HG03469 (cell line): ENCODE results near the gene XPO1.
"Not testable (repeated sequence)": the region's sequence is repeated elsewhere in the genome, so short reads cannot be mapped to it uniquely, and the experiment has no call there.

Experiments
- ATAC-seq: cut with Tn5 transposase; IDR thresholded peaks from one replicate; pipeline ENCODE4 v1.9.1; 2021; ENCODE audit warnings: mild to moderate bottlenecking, moderate library complexity, moderate number of reproducible peaks; ENCODE audit not compliant: unreplicated experiment

Gene XPO1

GRCh38 chr2:61535449-61535848 is 2.7 kb downstream of the XPO1 start:
- ATAC-seq = no peak

DNA sequence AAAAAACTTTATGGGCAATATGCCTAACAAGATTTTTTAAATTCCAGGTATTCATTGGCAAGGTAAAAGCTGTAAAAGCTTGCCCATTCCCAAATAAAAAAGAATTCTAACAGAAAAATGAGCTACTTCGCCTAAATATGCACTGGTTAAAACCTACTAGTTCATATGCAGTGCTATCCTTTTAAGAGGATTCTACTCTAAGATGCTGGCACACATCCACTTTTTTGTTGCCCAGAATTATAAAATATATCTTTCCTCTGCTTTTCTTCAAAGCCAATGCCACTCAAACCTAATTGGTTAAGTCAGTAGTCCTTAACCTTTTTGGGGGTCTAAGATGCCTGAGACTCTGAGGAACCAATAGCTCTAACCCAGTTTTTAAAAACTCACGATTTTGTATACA is 3.2 kb downstream of the XPO1 start:
- no peak for ATAC-seq

DNA sequence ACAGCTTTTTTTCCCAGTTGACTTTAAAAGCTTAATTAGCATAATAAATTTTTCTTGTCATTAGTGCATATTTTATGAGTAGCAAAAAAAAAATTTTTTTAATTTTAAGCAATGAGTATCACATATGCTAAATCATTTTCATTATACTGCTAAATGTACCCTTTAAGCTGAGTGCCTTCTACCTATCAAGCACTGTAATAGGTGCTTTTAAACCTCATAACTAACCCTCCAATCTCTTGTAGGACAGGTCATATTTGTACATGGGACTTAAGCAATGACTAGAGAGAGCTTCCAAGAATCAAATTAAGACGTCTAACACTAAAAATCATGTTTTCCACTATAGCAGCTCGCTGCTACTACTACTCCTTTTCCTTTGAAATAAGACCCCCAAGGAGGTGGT is 7.4 kb downstream of the XPO1 start:
- no peak for ATAC-seq

- ATAC-seq = no peak
Observed at GRCh38 chr2:61529944-61530735, 8.0 kb downstream of the XPO1 start.

- ATAC-seq = no peak
Observed at GRCh38 chr2:61520261-61520660, 17.9 kb downstream of the XPO1 start.

- no peak for ATAC-seq
Observed at GRCh38 chr2:61512768-61513398, 25.3 kb downstream of the XPO1 start.

DNA sequence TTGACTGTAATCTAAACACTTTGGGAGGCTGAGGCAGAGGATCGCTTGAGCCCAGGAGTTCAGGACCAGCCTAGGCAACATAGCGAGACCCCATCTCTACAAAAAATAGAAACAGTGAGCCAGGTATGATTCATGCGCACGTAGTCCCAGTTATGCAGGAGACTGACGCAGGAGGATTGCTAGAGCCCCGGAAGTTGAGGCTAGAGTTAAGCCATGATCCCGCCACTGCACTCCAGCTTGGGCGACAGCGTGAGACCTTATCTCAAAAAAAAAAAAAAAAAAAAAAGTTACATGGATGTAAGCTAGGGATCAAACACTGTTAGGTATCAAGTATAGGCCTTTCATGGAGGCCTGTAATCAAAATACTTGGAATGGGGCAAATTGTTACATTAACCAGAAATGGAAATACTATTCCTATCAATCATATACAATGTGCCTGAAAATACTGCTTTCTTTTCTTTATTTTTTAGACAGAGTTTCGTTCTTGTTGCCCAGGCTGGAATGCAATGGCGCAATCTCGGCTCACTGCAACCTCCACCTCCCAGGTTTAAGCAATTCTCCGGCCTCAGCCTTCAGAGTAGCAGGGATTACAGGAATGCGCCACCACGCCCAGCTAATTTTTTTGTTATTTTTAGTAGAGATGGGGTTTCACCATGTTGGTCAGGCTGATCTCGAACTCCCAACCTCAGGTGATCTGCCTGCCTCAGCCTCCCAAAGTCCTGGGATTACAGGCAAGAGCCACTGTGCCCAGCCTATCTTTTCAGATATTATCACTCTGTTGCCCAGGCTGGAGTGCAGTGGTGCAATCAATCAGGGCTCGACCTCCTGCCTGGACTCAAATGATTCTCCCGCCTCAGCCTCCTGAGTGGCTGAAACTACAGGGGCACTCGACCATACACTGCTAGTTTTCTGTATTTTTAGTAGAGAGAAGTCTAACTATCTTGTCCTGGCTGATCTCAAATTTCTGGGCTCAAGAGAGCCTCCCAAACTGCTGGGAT is 27.2 kb downstream of the XPO1 start:
- ATAC-seq = no peak

DNA sequence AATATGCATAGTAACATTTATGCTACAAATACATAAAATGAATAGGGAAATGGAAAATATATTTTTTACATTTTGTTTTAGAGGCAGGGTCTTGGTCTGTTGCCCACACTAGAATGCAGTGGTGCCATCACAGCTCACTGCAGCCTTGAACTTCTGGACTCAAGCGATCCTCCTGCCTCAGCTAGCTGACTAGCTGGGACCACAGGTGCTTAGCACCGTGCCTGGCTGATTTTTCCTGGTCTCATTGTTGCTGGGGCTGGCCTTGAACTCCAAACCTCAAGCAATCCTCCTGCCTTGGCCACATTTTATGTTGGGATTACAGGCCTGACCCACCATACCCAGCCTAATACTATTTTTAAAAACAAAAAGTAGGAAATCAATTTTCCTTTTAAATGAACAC is 33.2 kb downstream of the XPO1 start:
- no peak for ATAC-seq

DNA sequence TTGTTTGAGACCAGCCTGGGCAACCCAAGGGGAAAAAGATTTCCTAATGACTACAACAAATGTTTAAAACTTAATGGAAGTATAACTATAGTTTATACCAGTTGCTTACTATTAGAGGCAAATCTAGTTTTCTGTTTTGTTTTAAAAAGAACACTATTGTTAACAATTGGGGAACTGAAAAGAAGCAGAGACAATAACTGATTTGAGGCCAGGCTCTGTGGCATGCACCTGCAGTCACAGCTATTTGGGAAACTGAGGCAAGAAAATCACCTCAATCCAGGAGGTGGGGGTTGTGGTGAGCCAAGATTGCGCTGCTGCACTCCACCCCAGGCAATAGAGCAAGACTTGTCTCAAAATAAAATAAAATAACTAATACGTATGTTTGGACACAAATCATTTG is 39.1 kb downstream of the XPO1 start:
- ATAC-seq = no peak

DNA sequence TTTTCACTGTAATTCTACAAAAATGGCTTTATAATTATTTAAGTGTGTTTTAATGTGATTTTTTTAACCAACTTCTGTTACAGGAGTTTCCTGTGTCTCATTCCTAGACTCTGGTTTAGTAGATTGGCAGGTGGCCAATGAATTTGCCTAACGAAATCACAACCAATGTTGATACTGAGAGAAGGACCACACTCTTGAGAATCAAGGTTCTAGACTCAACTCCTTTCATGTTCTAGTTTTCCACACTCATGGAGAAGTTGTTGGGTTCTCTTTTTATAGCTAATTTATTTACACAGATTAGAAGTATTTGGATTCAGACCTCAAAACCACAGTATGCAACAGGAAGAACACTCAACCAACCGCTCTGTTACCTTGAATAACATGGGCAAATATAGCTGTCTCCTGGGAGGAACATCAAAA is 44.6 kb downstream of the XPO1 start:
- ATAC-seq = no peak

DNA sequence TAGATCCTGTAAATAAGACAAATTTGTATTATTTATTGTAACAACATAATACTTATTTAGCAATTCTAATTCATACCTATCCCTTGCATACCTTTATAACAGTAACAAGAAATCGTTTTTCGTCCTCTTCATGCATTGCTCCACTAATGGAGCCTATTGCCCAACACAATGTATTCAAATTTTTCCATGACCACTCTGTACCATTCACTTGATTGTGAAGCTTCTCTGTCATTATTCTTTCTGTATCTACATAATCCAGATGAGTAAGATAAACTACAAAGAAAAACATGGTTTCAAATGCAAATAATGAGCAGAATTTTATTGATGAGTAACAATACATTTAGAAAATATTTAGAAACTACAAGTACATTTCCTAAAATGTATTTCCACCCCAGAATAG is 45.7 kb downstream of the XPO1 start:
- ATAC-seq = no peak

DNA sequence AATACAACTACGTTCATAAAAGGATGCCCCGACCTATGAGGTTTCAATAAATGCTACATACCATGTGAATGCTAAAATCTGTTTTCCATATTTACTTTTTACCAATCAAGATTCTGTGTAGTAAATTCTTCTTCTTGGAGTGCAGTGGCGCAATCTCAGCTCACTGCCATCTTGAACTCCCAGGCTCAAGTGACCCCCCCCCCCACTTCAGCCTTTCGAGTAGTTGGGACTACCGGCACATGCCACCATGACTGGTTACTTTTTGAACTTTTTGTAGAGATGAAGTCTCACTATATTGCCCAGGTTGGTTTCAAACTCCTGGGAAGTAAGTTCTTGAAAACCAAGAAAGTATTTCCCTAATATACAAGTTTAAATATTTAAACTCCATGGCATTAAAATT is 52.9 kb downstream of the XPO1 start:
- ATAC-seq = no peak

DNA sequence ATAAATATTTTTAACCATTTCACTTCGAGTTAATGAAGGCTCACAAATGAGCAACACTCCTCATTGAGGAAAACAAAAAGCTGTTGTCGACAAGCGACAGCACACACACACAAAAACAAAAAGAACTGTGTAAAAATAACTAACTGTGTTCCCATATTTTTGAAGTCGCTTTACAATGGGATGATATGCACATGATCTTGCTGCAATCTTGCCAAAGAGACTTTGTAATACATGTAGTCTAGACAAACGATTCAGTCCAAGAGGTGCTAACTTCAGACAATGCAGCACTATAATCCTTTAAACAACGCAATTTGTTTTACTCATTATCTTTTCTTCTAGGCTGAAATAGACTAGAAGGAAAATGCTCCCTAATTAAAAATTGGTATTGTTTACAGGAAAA is 60.1 kb downstream of the XPO1 start:
- no peak for ATAC-seq

DNA sequence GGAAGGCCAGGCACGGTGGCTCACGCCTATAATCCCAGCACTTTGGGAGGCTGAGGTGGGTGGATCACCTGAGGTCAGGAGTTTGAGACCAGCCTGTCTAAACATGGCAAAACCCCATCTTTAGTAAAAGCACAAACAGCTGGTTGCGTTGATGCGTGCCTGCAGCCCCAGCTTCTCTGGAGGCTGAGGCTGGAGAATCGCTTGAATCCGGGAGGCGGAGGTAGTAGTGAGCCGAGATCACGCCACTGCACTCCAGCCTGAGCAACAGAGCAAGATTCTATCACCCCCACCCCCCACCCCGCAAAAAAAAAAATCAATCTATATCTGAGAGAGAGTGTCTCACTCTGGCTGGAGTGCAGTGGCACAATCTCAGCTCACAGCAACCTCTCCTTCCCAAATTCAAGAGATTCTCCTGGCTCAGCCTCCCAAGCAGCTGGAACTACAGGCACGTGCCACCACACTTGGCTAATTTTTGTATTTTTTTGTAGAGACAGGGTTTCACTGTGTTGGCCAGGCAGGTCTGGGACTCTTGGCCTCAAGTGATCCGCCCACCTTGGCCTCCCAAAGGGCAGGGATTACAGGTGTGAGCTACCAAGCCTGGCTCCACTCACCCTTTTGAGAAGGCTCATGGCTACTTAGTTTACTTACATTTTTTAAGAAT is 61.1 kb downstream of the XPO1 start:
- ATAC-seq = not testable (repeated sequence)

- no peak for ATAC-seq
Observed at GRCh38 chr2:61471905-61472805, 66.0 kb downstream of the XPO1 start.

DNA sequence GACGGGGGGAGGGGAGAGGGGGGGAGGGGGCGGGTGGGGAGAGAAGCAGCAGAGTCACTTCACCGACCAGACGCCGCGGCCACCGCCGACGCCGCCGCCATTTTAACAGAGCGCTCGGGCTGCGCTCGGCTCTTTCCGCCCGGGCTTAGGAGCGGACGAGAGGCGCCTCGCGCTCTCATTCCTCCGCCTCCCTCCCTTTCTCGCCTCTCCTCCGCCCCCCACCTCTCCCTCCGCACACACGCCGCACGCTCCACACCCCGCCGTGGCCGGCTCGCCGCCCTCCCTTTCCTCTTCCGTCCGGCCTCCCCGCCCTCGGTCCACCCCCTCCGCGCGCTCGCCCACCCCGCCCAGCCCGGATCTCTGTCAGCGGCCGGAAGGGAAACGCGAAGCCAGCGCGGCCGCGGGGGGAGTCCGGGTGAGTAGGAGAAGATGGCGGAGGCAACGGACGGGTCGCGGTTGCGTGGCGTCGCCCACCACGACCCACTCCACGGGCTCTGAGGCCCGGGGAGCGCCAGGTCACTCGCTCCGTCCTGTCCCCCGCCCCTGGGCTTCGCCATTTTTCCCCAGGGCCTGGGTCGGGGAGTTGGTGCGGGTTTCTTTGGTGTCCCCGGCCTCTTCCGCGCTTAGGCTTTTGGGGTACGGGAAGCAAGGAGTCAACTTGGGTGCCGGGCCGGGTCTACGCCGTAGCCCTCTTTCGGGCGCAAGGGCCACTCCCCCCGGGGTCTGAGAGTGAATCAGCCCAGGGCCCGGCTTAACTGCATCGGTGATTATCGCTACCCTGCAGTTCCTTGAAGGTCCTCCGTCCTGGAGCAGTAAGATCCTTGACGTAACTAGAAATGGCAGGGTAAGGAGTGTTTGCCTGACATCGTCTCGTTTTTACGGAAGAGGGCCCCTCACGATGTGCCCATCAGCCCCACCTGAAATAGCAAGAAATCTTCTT is 66.9 kb downstream of the XPO1 start, which contains the start of gene USP34:
TSS of gene USP34 (minus strand) at position 123 of the 940 bp plus-strand sequence. CDS start 395 bp downstream, outside the sequence.
- ATAC-seq = peak; percentile 44

DNA sequence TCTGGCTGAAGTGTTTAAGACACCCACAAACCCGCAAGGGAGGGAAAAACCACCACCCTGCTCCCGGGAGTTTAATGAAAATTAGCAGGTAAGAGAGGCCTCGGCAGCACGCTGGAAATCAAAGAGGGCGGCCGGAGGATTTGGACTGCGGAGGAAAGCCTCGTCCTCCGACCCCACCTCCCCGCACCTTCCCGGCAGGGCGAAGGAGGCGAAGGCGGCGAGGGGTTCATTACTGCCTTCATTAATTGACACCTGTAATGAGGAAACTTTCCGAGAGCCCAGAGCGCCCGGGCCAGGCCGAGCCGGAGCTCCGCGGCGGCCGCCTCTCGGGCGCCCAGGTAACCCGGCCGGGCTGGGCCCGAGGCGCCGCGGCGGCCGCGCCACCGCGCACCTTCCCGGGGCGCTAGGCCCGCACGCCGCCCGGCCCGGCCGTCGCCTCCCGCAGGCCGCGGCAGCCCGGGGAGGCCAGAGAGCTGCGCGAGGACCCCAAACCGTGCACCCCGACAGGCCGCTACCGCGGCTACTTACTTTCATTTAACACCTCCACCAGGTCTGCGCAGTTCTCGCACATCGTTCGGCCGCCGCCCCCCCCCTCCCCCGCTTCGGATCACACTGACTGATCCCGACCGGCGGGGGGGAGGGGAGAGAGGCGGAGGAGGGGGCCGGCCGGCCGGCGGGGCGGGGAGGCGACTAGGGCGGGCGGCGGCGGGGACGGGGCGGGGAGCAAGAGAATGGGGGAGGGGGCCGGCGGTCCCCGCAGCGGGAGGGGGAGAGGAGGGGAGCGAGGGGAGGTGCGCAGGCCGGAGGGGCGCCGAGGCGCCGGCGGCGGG is 67.8 kb downstream of the XPO1 start:
- ATAC-seq = no peak
